K562 (cell line): ENCODE data around the gene PALLD.

Experiments
- ARHGAP35 ChIP-seq: fragments of 450-650 bp; IDR thresholded peaks from 2 replicates; pipeline ENCODE4 v1.6.1; 2018; ENCODE audit not compliant: partially characterized antibody
- CTCF ChIP-seq, 3 experiments: IDR thresholded peaks in 2 of 3; conservative IDR thresholded peaks in 1 of 3; 2 replicates each; pipeline ENCODE4 v1.5.1; 2011 to 2012; ENCODE audit warnings: low read length in 3 of 3, mild to moderate bottlenecking in 3 of 3, control low read depth in 2 of 3, improper control_type of control experiment in 1 of 3, inconsistent platforms in 1 of 3, low read depth in 1 of 3, mixed read lengths in 1 of 3, moderate library complexity in 1 of 3; ENCODE audit not compliant: insufficient read depth in 2 of 3
- KAT2B ChIP-seq: IDR thresholded peaks from one replicate; pipeline ENCODE4 v1.6.1; 2012; ENCODE audit warnings: low read depth, mild to moderate bottlenecking, control low read depth, inconsistent platforms, low read length, moderate library complexity
- KDM5B ChIP-seq: fragments of 200-600 bp; sonication (generic); IDR thresholded peaks from 2 replicates; pipeline ENCODE4 v1.6.1; 2012; ENCODE audit warnings: low read depth, mild to moderate bottlenecking, moderate library complexity, low read length, control low read depth, inconsistent platforms; ENCODE audit not compliant: insufficient replicate concordance
- LARP7 ChIP-seq: fragments of 450-650 bp; IDR thresholded peaks from 2 replicates; pipeline ENCODE4 v1.6.1; 2016
- NR1H2 ChIP-seq: sonication (generic); formaldehyde crosslinking; IDR thresholded peaks from 2 replicates; pipeline ENCODE4 v1.4.0; 2020; ENCODE audit warnings: mild to moderate bottlenecking, missing genetic modification reagents
- PREB ChIP-seq: sonication (generic); formaldehyde crosslinking; IDR thresholded peaks from 2 replicates; pipeline ENCODE4 v1.8.1; 2023; ENCODE audit warnings: mild to moderate bottlenecking, missing genetic modification reagents
- ZNF3 ChIP-seq: fragments of 250-450 bp; sonication (Bioruptor Pico); IDR thresholded peaks from 2 replicates; pipeline ENCODE4 v1.5.0; 2021; ENCODE audit warnings: mild to moderate bottlenecking, moderate library complexity

- TF ChIP-seq CTCF (IDR thresholded peaks at IDR 0.05 in 2 of 3, conservative IDR thresholded peaks at IDR 0.05 in 1 of 3; ENCODE audit: insufficient read depth in 2 of 3, low read depth in 1 of 3, low read length in 3 of 3) (no peak), PREB (no peak), KDM5B (no peak), ZNF3 (no peak), KAT2B (no peak), ARHGAP35 (no peak), NR1H2 (CRISPR knock-in tag) (no peak), LARP7 (no peak)
Measured at GRCh38 chr4:168874083-168874482, 377.2 kb downstream of the PALLD start.
